ENCODE results near the gene SLC37A1.
A peak's percentile ranks its signal among the peaks of the same experiment; 100 is the strongest.

The SLC37A1 gene

GRCh38 chr21:42496120-42496838 is 17.4 kb upstream of the SLC37A1 start, which contains the start of gene RSPH1:
TSS of gene RSPH1 (minus strand) at chr21:42496224. CDS start at chr21:42496186, 38 bp downstream.
- TF ChIP-seq FOXP2 (optimal IDR thresholded peaks at IDR 0.05; ENCODE audit: borderline replicate concordance, extremely low read depth, extremely low read length, insufficient read depth), result peak; percentile 51
- no peak for TF ChIP-seq SIN3A (IDR thresholded peaks at IDR 0.05; ENCODE audit: borderline replicate concordance, insufficient read depth, low read length)
- TF ChIP-seq POLR2AphosphoS5 (IDR thresholded peaks at IDR 0.05; ENCODE audit: low read depth, low read length), result no peak

GRCh38 chr21:42496839-42497202 is 16.8 kb upstream of the SLC37A1 start:
- TF ChIP-seq POLR2AphosphoS5 (IDR thresholded peaks at IDR 0.05; ENCODE audit: low read depth, low read length) (no peak), SIN3A (IDR thresholded peaks at IDR 0.05; ENCODE audit: borderline replicate concordance, insufficient read depth, low read length) (no peak), TAF1 (IDR thresholded peaks at IDR 0.05; ENCODE audit: borderline replicate concordance, insufficient read depth, low read length) (no peak), FOXP2 (optimal IDR thresholded peaks at IDR 0.05; ENCODE audit: borderline replicate concordance, extremely low read depth, extremely low read length, insufficient read depth) (no peak)
- TF ChIP-seq, protein P1, sequence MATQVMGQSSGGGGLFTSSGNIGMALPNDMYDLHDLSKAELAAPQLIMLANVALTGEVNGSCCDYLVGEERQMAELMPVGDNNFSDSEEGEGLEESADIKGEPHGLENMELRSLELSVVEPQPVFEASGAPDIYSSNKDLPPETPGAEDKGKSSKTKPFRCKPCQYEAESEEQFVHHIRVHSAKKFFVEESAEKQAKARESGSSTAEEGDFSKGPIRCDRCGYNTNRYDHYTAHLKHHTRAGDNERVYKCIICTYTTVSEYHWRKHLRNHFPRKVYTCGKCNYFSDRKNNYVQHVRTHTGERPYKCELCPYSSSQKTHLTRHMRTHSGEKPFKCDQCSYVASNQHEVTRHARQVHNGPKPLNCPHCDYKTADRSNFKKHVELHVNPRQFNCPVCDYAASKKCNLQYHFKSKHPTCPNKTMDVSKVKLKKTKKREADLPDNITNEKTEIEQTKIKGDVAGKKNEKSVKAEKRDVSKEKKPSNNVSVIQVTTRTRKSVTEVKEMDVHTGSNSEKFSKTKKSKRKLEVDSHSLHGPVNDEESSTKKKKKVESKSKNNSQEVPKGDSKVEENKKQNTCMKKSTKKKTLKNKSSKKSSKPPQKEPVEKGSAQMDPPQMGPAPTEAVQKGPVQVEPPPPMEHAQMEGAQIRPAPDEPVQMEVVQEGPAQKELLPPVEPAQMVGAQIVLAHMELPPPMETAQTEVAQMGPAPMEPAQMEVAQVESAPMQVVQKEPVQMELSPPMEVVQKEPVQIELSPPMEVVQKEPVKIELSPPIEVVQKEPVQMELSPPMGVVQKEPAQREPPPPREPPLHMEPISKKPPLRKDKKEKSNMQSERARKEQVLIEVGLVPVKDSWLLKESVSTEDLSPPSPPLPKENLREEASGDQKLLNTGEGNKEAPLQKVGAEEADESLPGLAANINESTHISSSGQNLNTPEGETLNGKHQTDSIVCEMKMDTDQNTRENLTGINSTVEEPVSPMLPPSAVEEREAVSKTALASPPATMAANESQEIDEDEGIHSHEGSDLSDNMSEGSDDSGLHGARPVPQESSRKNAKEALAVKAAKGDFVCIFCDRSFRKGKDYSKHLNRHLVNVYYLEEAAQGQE (IDR thresholded peaks at IDR 0.05; ENCODE audit: insufficient read depth in 1 of 2, low read depth in 2 of 2, low read length in 2 of 2), result no peak

GRCh38 chr21:42498012-42498411 is 15.6 kb upstream of the SLC37A1 start:
- TF ChIP-seq TAF1 (IDR thresholded peaks at IDR 0.05; ENCODE audit: borderline replicate concordance, insufficient read depth, low read length) (no peak), FOXP2 (optimal IDR thresholded peaks at IDR 0.05; ENCODE audit: borderline replicate concordance, extremely low read depth, extremely low read length, insufficient read depth) (no peak)
- TF ChIP-seq, protein P1 (IDR thresholded peaks at IDR 0.05; ENCODE audit: insufficient read depth in 1 of 2, low read depth in 2 of 2, low read length in 2 of 2), result no peak

DNA sequence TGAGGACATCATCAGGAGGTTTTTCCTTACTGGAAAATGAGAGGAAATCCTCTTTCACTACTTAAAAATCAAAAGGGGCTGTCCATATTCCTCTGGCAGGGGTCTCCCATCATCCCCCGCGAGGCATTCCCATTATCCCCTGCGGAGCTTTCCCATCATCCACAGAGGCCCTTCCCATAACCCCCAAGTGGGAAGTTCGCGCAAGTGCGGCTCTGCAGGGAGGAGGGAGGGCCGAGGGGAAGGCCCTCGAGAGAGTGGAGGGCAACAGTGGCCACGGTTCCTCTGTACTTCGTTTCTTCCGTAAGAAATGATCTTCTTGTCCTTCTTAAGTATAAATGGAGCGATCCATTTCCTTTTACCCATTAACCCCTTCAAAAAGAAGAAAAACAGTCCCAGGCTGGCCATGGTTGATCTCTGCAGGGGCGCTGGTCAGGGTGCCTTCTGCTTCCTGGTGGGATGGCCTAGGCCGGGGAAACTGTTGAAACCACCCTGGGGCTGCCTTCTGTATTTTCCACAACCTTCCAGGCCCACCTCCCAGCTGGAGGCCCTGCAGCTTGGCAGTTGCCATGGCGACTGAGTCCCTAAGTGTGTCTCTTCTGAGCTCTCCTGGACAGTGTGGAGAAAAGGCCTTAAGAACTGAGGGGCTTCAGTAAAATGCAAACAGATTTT is 14.1 kb upstream of the SLC37A1 start:
- TF ChIP-seq TAF1 (IDR thresholded peaks at IDR 0.05; ENCODE audit: borderline replicate concordance, insufficient read depth, low read length), result no peak
- TF ChIP-seq POLR2AphosphoS5 (IDR thresholded peaks at IDR 0.05; ENCODE audit: low read depth, low read length), result no peak
- TF ChIP-seq, protein P1 (IDR thresholded peaks at IDR 0.05; ENCODE audit: insufficient read depth in 1 of 2, low read depth in 2 of 2, low read length in 2 of 2), result no peak

DNA sequence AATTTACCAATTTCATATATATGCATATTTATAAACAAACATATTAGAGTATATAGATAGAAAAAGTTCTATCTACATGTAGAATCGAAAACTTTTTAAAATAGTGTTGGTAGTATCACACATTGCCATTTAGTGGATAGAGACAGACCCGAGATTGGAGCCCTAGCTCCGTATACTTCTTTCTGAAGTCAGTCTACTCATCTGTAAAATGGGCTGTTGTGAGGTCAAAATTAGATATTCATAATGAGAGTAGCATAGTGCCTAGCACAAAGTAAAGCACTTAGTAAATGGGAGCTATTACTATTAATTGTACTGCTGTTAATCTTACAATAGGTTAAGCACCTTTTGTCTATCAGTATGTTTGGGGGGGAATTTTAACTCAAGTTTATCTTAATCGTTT is 13.4 kb upstream of the SLC37A1 start:
- TF ChIP-seq, protein P1 (IDR thresholded peaks at IDR 0.05; ENCODE audit: insufficient read depth in 1 of 2, low read depth in 2 of 2, low read length in 2 of 2), result no peak
- TF ChIP-seq POLR2AphosphoS5 (IDR thresholded peaks at IDR 0.05; ENCODE audit: low read depth, low read length) (no peak), TAF1 (IDR thresholded peaks at IDR 0.05; ENCODE audit: borderline replicate concordance, insufficient read depth, low read length) (no peak), SIN3A (IDR thresholded peaks at IDR 0.05; ENCODE audit: borderline replicate concordance, insufficient read depth, low read length) (no peak), FOXP2 (optimal IDR thresholded peaks at IDR 0.05; ENCODE audit: borderline replicate concordance, extremely low read depth, extremely low read length, insufficient read depth) (no peak)
